Measurements from ENCODE around the gene PDE8B.

DNA sequence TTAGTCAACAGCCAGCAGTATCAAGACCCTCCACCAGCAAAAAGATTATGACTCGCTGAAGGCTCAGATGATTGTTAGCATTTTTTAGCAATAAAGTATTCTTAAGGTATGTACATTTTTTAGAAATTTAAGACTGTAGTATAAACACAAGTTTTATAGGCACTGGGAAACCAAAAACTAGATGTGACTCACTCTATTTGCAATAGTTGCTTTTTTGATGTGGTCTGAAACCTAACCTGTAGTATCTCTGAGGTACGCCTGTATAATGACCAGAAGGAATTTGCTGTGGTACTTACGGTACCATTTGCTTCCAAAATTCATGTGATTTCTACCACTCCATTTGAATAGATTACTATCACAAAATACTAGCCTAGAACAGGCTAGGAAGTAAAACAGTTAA is 220.8 kb downstream of the PDE8B start:
- TF ChIP-seq, protein P1, sequence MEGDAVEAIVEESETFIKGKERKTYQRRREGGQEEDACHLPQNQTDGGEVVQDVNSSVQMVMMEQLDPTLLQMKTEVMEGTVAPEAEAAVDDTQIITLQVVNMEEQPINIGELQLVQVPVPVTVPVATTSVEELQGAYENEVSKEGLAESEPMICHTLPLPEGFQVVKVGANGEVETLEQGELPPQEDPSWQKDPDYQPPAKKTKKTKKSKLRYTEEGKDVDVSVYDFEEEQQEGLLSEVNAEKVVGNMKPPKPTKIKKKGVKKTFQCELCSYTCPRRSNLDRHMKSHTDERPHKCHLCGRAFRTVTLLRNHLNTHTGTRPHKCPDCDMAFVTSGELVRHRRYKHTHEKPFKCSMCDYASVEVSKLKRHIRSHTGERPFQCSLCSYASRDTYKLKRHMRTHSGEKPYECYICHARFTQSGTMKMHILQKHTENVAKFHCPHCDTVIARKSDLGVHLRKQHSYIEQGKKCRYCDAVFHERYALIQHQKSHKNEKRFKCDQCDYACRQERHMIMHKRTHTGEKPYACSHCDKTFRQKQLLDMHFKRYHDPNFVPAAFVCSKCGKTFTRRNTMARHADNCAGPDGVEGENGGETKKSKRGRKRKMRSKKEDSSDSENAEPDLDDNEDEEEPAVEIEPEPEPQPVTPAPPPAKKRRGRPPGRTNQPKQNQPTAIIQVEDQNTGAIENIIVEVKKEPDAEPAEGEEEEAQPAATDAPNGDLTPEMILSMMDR (IDR thresholded peaks at IDR 0.05 in 4 of 5, conservative IDR thresholded peaks at IDR 0.05 in 1 of 5), result no peak
- TF ChIP-seq POLR2A (IDR thresholded peaks at IDR 0.05), result no peak

Measured in gastrocnemius medialis (tissue), 4 donors.